ENCODE measurements around the gene APOA1. TPM values are rescaled to one million over a fixed set of nuclear protein-coding genes. Genes with fewer than 3 reads are reported as not detected.
A peak's percentile ranks its signal among the peaks of the same experiment; 100 is the strongest.

Gene APOA1
- total and polyA plus RNA-seq, 12 donors, result 3.8 to 398 (median 70.5) TPM

DNA sequence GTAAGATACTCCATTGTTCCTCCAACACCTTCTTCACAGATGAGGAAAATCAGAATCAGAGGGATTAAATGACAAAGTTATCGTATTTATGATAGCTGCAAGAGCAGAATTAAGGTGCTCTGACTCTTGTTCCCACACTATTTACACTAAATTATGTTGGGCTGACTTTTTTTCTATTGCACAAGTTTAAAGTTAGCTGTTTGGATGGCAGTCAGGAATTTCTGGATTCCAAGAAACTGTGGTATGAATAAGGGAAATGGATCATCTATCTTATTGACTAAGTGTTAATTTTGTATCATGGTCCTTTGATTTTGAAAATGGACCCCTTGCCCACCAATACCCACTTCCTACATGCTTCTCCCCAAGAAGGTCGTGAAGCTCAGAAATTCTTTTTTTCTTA lies 19.9 kb upstream of the APOA1 start:
- WGBS, 2 donors, result 84 to 87% methylated on average over 2 of the region's 2 CpGs
- no peak for DNase-seq

DNA sequence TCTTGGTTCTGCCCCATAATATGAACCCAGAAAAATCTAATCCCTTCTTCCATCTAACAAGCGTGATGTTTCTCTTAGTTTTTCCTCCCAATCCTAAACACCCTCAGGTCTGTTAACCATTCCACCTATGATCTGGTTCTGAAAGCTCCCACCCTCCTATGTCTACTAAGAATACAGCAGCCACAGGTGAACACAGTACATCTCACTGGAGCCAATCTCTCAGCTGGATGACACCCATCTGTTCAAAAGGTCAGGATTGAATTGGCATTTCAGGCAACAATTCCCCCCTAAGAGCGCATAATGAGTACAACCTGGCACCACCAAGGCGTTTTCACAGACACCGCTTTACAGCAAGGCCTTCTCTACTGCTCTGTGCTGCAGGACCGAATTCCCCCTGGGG lies 19.0 kb upstream of the APOA1 start:
- intact Hi-C loops (cut with DNase I), result no loop called here

More for the DNA sequence above, 19.9 kb upstream of the APOA1 start:
- H3K27ac ChIP-seq, result no peak overlapping the region
- peaks cover 4 to 32% (median 11%) of the 10 kb centered on the region in 9 donors for H3K4me1 ChIP-seq
- H3K36me3 ChIP-seq, result peaks cover 0 to 93% (median 54%) of the 10 kb centered on the region in 9 donors
- TF ChIP-seq, protein P1, sequence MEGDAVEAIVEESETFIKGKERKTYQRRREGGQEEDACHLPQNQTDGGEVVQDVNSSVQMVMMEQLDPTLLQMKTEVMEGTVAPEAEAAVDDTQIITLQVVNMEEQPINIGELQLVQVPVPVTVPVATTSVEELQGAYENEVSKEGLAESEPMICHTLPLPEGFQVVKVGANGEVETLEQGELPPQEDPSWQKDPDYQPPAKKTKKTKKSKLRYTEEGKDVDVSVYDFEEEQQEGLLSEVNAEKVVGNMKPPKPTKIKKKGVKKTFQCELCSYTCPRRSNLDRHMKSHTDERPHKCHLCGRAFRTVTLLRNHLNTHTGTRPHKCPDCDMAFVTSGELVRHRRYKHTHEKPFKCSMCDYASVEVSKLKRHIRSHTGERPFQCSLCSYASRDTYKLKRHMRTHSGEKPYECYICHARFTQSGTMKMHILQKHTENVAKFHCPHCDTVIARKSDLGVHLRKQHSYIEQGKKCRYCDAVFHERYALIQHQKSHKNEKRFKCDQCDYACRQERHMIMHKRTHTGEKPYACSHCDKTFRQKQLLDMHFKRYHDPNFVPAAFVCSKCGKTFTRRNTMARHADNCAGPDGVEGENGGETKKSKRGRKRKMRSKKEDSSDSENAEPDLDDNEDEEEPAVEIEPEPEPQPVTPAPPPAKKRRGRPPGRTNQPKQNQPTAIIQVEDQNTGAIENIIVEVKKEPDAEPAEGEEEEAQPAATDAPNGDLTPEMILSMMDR (IDR thresholded peaks at IDR 0.05), result no peak
- H3K27me3 ChIP-seq, result no peaks in the 10 kb centered on the region
- no peaks in the 10 kb centered on the region for H3K9me3 ChIP-seq
- intact Hi-C loops (cut with DNase I), result no loop called here
- ATAC-seq, result no peak
- no peak overlapping the region for H3K4me3 ChIP-seq

DNA sequence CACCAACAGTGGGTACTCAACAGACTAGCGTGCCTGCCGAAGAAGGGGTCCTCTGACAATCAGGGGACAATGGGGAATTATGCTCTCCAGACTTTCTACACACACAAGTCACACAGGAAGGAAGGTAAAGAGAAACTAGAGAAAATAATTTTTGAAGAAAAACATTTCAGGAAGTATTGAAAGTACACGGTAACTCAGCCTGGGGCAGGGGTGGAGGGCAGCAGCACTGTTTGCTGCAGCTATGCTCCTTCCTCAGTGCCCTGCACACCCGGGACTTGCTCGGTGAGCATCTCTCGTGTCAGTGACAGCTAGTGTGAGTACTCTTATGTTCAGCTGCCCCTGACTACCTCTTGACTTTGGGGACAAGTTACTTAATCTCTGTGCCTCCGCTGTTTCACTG lies 18.0 kb upstream of the APOA1 start:
- no peak for DNase-seq
- H3K27me3 ChIP-seq, result no peaks in the 10 kb centered on the region
- peaks cover 8 to 50% (median 17%) of the 10 kb centered on the region in 9 donors for H3K4me1 ChIP-seq
- TF ChIP-seq, protein P1 (IDR thresholded peaks at IDR 0.05), result no peak
- H3K4me3 ChIP-seq, result no peak overlapping the region
- WGBS, 2 donors, result 91 to 96% methylated on average over 7 of the region's 7 CpGs
- no peak for ATAC-seq
- H3K27ac ChIP-seq, result peak overlapping the region in 1 of 10 donors; percentile 84
- H3K9me3 ChIP-seq, result no peaks in the 10 kb centered on the region
- intact Hi-C loops (cut with DNase I), result no loop called here
- peaks cover 0 to 83% (median 35%) of the 10 kb centered on the region in 9 donors for H3K36me3 ChIP-seq

More for the DNA sequence above, 19.0 kb upstream of the APOA1 start:
- Histone ChIP-seq H3K4me3 (no peak overlapping the region), H3K4me1 (peaks cover 8 to 41% (median 16%) of the 10 kb centered on the region in 9 donors), H3K27me3 (no peaks in the 10 kb centered on the region), H3K36me3 (peaks cover 0 to 84% (median 45%) of the 10 kb centered on the region in 9 donors), H3K27ac (no peak overlapping the region), H3K9me3 (no peaks in the 10 kb centered on the region)
- TF ChIP-seq, protein P1 (IDR thresholded peaks at IDR 0.05), result no peak
- DNase-seq, result no peak
- no peak for ATAC-seq
- WGBS, 2 donors, result 74 to 77% methylated on average over 5 of the region's 5 CpGs

DNA sequence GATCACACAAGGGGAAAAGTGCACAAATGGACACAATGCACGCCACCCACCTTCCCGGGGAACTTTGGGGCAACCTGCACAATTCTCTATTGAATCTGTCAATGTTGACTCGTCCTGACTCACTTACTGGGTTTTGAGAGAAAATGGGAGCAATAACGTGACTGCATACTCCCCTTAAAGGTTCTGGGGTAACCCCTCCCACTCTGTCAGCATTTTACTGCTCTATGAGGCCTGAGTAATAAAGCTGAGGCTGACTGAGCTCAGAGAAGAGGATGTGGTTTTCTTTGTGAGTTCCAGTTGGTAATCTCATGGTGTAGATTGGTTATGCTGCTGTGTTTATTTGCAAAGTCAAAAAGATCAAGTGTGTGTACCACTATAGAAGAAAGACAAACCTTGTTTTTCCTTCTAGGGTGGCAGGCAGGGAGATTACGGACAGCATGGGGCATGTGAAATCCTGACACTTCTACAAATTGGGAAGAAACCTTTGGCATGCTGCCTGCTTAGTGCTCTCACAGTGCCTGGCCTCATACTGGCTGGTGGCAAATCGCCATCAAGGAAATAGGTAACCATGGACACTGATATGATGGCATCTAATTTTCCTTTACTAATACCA lies 16.1 kb upstream of the APOA1 start:
- WGBS, 2 donors, result 72 to 81% methylated on average over 6 of the region's 6 CpGs
- ATAC-seq, result peak in 5 of 8 donors; percentile 37 to 56 (median 43)
- peaks cover 8 to 56% (median 17%) of the 10 kb centered on the region in 9 donors for H3K4me1 ChIP-seq
- no peak overlapping the region for H3K4me3 ChIP-seq
- H3K36me3 ChIP-seq, result peaks cover 0 to 81% (median 27%) of the 10 kb centered on the region in 9 donors
- no peaks in the 10 kb centered on the region for H3K9me3 ChIP-seq
- H3K27ac ChIP-seq, result peak overlapping the region in 1 of 10 donors; percentile 84
- no peak for DNase-seq
- TF ChIP-seq, protein P1 (IDR thresholded peaks at IDR 0.05), result no peak
- intact Hi-C loops (cut with DNase I), result no loop called here
- H3K27me3 ChIP-seq, result no peaks in the 10 kb centered on the region

Data from heart right ventricle (tissue), 16 donors.